ENCODE measurements around the gene ITPK1. TPM values are rescaled to one million over a fixed set of nuclear protein-coding genes. Genes with fewer than 3 reads are reported as not detected.

Gene ITPK1
- total RNA-seq, 2 experiments from 2014 or later = 87.0 to 87.4 TPM

DNA sequence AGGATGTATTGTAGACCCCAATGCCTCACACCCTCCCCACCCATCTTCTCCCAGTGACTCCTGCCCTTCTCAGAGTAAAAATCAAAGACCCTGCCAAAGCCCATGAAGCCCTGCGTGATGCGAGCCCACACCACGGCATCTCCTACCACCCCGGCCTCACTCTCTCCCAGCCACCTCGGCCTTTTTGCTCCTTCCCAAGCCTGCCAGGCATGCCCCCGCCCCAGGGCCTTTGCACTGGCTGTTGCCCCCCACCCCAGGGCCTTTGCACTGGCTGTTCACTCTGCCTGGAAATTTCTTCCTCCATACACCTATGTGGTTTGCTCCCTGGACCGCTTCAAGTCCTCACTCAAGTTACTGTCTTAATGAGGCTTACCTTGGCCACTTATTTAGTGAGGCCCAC, 197.8 kb downstream of the ITPK1 start:
- Mint-ChIP-seq H3K4me1 (peaks cover 3% of the 10 kb centered on the region), H3K36me3 (no peaks in the 10 kb centered on the region), H3K4me3 (no peak overlapping the region), H3K9me3 (no peaks in the 10 kb centered on the region), H3K27ac (no peak overlapping the region), H3K27me3 (peaks cover 39% of the 10 kb centered on the region)
- DNase-seq = no peak

DNA sequence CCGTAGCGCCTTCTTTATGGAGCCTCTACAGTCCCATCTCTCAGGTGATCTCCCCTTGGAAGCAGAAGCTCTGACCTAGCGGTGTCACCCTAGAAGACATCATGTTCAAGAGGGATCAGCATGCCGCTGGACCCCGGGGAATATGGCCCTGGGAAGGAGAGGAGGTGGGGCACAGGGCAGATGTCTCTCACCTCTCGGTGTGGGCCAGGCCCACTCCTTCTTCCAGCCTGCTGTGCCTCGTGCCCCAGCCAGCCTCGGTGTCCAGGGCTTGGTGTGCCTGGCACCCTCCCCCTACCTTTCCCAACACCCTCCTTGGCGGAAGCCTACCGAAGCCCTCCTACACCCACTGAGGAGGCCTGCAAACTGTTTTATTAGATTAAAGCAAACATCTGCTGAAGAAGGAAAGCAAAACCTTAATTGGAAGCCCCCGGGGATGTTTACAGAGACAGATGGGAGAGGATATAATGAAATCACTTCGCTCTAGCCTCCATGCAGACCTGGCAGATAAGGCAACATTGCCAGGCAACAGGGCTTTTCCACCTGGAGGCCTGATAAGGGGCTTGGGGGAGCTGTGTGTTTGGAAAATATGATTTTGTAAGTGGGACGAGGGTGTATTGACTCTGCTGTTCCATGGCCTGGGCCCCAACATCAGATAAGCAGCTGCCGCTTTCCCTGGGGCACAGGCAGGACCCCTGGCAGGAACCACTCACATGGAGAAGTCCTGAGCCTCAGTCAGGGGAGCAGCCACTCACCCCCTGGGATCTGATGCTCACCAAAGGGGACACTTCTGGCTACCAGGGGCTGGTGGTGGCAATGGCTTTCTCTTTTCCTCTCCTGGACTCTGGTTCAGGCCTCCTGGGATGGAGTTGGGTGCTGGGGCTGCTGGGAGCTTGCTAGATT, 198.4 kb downstream of the ITPK1 start:
- Mint-ChIP-seq H3K27me3 (peaks cover 33% of the 10 kb centered on the region), H3K36me3 (no peaks in the 10 kb centered on the region), H3K27ac (no peak overlapping the region), H3K9me3 (no peaks in the 10 kb centered on the region), H3K4me3 (no peak overlapping the region), H3K4me1 (no peaks in the 10 kb centered on the region)
- DNase-seq = no peak

DNA sequence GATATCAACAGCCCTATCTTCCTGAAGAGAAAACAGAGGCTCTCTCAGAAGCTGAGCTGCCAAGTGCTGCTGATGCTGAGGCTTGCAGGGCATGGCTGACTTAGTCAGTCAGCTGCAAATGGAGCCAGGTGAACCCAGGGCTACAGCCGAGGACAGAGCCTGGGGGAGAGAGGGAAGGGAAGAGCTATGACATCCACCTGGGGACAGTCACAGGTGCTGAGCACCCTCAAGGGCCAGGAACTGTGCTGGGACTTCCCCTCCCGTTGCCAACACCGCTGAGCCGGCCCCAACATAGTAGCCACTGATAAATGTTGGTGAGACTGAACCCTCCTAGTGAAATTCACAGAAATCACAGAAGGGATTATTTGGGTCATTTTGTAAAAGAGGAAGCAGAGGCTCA, 199.5 kb downstream of the ITPK1 start:
- H3K9me3 Mint-ChIP-seq = no peaks in the 10 kb centered on the region
- H3K27me3 Mint-ChIP-seq = peaks cover 22% of the 10 kb centered on the region
- no peaks in the 10 kb centered on the region for H3K36me3 Mint-ChIP-seq
- H3K4me3 Mint-ChIP-seq = no peak overlapping the region
- DNase-seq = no peak
- H3K27ac Mint-ChIP-seq = no peak overlapping the region
- no peaks in the 10 kb centered on the region for H3K4me1 Mint-ChIP-seq

GRCh38 chr14:92914087-92914656, 201.6 kb downstream of the ITPK1 start:
- no peaks in the 10 kb centered on the region for H3K4me1 Mint-ChIP-seq
- no peak overlapping the region for H3K27ac Mint-ChIP-seq
- no peaks in the 10 kb centered on the region for H3K36me3 Mint-ChIP-seq
- H3K4me3 Mint-ChIP-seq = no peak overlapping the region
- H3K9me3 Mint-ChIP-seq = no peaks in the 10 kb centered on the region
- DNase-seq = peak; percentile 42
- H3K27me3 Mint-ChIP-seq = peaks cover 15% of the 10 kb centered on the region

GRCh38 chr14:92907316-92907911, 208.3 kb downstream of the ITPK1 start:
- peaks cover 14% of the 10 kb centered on the region for H3K4me1 Mint-ChIP-seq
- no peak overlapping the region for H3K4me3 Mint-ChIP-seq
- H3K27ac Mint-ChIP-seq = no peak overlapping the region
- peaks cover 11% of the 10 kb centered on the region for H3K27me3 Mint-ChIP-seq
- H3K36me3 Mint-ChIP-seq = no peaks in the 10 kb centered on the region
- DNase-seq = no peak
- H3K9me3 Mint-ChIP-seq = no peaks in the 10 kb centered on the region

DNA sequence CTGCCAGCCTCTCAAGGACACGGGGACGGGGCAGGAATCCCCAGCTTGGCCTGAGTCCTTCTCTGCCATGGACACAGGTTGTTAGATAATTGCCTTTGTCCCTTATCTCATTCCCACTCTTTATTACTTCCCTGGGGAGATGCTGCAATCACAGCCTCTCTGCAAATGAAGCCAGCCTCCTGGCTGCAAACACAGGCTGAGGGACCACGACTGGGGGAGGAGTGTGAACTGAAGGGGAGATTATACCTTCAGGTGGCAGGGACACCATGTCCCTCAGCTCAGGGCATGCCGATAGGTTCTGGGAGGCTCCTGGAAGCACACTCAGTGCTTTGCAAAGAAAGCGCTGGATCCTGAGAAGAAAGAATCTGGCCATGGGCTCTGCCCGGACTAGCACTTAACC, 208.9 kb downstream of the ITPK1 start:
- Mint-ChIP-seq H3K27ac (no peak overlapping the region), H3K4me3 (no peak overlapping the region), H3K27me3 (peaks cover 11% of the 10 kb centered on the region), H3K4me1 (peaks cover 14% of the 10 kb centered on the region), H3K36me3 (no peaks in the 10 kb centered on the region), H3K9me3 (no peaks in the 10 kb centered on the region)
- DNase-seq = no peak

DNA sequence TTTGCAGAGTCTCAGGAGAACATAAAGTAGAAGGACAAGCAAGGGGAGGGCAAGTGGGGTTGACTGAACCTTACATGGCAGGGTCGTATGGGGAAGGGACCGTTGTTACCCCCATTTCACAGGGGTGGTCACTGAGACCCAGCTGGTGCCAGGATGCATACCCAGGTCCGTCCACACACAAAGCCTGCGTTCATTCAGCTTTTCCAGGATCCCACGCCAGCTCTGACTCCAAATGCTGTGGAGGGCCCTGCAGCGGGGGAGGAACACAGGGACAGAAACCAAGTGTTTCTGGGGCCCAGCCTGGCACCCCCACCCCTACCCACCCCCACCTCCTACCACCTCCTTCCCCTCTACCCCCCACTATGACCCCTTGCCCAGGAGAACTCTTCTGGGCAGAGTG, 209.3 kb downstream of the ITPK1 start:
- peaks cover 14% of the 10 kb centered on the region for H3K4me1 Mint-ChIP-seq
- H3K4me3 Mint-ChIP-seq = no peak overlapping the region
- H3K27ac Mint-ChIP-seq = no peak overlapping the region

DNA sequence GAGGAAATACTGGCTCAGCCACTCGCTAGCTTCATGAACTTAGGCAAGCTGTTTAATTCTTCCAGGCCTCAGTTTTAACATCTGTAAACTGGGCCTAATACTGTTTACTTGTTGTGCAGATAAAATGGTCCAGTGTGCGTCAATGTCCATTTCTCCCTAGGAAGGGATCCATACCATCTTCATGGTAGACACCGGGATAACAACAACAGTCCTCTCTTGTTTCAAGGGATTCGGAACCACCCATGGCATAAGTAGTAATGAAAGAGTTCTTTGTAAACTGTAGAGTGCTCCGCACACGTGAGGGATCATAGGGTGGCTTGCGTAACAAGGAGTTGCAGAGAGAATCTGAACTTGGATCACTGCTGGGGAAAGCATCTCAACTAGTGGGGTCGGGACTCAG, 210.1 kb downstream of the ITPK1 start:
- Mint-ChIP-seq H3K9me3 (no peaks in the 10 kb centered on the region), H3K27me3 (peaks cover 11% of the 10 kb centered on the region), H3K4me1 (peaks cover 14% of the 10 kb centered on the region), H3K36me3 (no peaks in the 10 kb centered on the region), H3K27ac (no peak overlapping the region), H3K4me3 (no peak overlapping the region)
- no peak for DNase-seq

More for the DNA sequence above, 209.3 kb downstream of the ITPK1 start:
- Mint-ChIP-seq H3K27me3 (peaks cover 11% of the 10 kb centered on the region), H3K9me3 (no peaks in the 10 kb centered on the region), H3K36me3 (no peaks in the 10 kb centered on the region)
- no peak for DNase-seq

- H3K9me3 Mint-ChIP-seq = peaks cover 2% of the 10 kb centered on the region
- peaks cover 11% of the 10 kb centered on the region for H3K27me3 Mint-ChIP-seq
- H3K27ac Mint-ChIP-seq = no peak overlapping the region
- H3K4me3 Mint-ChIP-seq = no peak overlapping the region
- no peaks in the 10 kb centered on the region for H3K36me3 Mint-ChIP-seq
- peaks cover 19% of the 10 kb centered on the region for H3K4me1 Mint-ChIP-seq
- peak; percentile 31 for DNase-seq
Observed at GRCh38 chr14:92903359-92903758, 212.4 kb downstream of the ITPK1 start.

- DNase-seq = no peak
- H3K4me1 Mint-ChIP-seq = peaks cover 25% of the 10 kb centered on the region
- no peak overlapping the region for H3K4me3 Mint-ChIP-seq
- peaks cover 2% of the 10 kb centered on the region for H3K9me3 Mint-ChIP-seq
- no peaks in the 10 kb centered on the region for H3K36me3 Mint-ChIP-seq
- no peak overlapping the region for H3K27ac Mint-ChIP-seq
- H3K27me3 Mint-ChIP-seq = peaks cover 11% of the 10 kb centered on the region
Observed at GRCh38 chr14:92902726-92903125, 213.0 kb downstream of the ITPK1 start.

DNA sequence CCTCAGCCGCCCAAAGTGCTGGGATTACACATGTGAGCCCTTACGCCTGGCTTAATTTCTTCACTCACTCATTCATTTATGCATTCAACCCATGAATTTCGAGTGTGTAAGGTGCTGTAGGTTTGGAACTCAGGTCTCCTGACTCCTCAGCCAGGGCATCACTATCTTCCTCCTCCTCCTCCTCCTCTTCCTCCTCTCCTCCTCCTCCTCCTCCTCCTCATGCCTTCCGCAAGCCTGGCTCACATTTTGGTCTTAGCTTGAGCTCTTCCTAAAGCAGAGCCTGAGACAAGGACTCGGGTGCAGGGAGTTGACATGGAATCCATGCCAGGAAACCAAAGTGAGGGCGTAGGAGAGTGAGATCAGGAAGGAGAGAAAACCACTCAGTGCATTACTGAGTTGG, 213.5 kb downstream of the ITPK1 start:
- no peak overlapping the region for H3K27ac Mint-ChIP-seq

GRCh38 chr14:92900660-92901059, 215.1 kb downstream of the ITPK1 start:
- Mint-ChIP-seq H3K4me1 (peaks cover 32% of the 10 kb centered on the region), H3K9me3 (peaks cover 2% of the 10 kb centered on the region), H3K27ac (no peak overlapping the region), H3K4me3 (no peak overlapping the region), H3K36me3 (no peaks in the 10 kb centered on the region), H3K27me3 (peaks cover 20% of the 10 kb centered on the region)
- DNase-seq = no peak

More for the DNA sequence above, 213.5 kb downstream of the ITPK1 start:
- Mint-ChIP-seq H3K27me3 (peaks cover 12% of the 10 kb centered on the region), H3K4me3 (no peak overlapping the region), H3K4me1 (peaks cover 29% of the 10 kb centered on the region), H3K36me3 (no peaks in the 10 kb centered on the region), H3K9me3 (peaks cover 2% of the 10 kb centered on the region)
- no peak for DNase-seq

DNA sequence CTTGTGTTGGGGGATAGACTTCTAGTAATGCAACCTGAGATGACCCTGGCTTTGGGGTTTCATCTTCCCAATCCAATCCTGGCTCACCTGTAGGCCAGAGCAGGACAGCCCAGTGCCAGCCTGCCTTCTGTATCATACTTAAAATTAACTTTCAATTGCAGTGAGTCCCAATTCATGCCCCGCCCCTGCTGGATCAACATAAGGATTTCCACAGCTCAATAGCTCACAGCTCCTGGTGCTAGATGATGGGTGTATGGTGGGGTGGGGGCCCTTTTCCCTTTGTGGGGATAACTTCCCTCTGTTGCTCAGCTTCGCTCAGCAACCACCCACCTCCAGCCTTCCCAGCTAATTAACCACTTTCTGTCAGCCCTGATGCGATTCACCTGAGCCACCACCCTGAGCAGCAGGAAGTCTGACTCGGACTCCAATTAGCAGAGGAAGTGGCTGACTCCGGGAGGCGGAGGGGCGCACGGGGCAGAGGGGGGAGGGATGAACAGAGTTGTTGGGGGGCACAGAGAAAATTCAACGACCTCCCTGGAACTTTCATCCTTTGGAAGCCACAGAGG, 217.1 kb downstream of the ITPK1 start:
- Mint-ChIP-seq H3K9me3 (peaks cover 5% of the 10 kb centered on the region), H3K36me3 (no peaks in the 10 kb centered on the region), H3K27me3 (peaks cover 20% of the 10 kb centered on the region), H3K4me1 (peaks cover 30% of the 10 kb centered on the region), H3K27ac (peak overlapping the region; percentile 77), H3K4me3 (peak overlapping the region; percentile 47)
- DNase-seq = no peak

DNA sequence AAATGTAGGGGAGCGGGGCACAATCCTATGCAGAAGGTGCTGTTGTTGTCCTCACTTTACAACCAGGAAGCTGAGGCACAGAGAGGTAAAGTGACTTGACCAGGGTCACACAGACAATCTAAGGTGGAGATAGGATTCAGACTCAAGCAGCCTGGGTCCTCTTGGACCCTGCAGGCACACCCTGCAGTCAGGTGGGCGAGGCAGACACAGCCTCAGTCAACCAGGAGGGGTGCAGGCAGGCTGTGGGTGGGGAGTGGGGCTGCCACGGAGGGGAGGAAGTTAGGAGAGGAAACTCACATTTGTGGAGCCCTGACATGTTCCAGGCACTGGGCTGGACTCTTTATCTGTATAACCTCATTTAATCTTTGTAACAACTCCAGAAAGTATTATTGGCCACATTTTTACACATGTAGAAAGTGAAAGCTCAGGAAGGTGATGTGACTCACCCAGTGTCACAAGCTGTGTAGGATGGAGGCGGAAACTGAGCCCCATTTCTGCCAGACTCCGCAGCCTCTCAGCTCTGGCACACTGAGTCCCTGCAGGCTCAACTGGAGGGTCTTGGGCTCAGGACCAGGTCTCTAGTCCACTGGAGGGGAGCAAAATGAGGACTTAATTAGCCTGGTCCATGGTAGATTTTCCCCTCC, 217.7 kb downstream of the ITPK1 start:
- H3K4me3 Mint-ChIP-seq = peak overlapping the region; percentile 47
- peaks cover 15% of the 10 kb centered on the region for H3K27me3 Mint-ChIP-seq
- no peaks in the 10 kb centered on the region for H3K36me3 Mint-ChIP-seq
- H3K9me3 Mint-ChIP-seq = peaks cover 10% of the 10 kb centered on the region
- peaks cover 24% of the 10 kb centered on the region for H3K4me1 Mint-ChIP-seq
- peak; percentile 64 for DNase-seq
- H3K27ac Mint-ChIP-seq = peak overlapping the region; percentile 77

All from activated naive CD8-positive, alpha-beta T cell treated with anti-CD3 and anti-CD28 coated beads for 36 hours (primary cell).